Measurements from ENCODE around the gene CELSR3. TPM values are rescaled to one million over a fixed set of nuclear protein-coding genes. Genes with fewer than 3 reads are reported as not detected.

CELSR3 gene
- total RNA-seq, 1 experiment from 2014 or later: 23.9 TPM

DNA sequence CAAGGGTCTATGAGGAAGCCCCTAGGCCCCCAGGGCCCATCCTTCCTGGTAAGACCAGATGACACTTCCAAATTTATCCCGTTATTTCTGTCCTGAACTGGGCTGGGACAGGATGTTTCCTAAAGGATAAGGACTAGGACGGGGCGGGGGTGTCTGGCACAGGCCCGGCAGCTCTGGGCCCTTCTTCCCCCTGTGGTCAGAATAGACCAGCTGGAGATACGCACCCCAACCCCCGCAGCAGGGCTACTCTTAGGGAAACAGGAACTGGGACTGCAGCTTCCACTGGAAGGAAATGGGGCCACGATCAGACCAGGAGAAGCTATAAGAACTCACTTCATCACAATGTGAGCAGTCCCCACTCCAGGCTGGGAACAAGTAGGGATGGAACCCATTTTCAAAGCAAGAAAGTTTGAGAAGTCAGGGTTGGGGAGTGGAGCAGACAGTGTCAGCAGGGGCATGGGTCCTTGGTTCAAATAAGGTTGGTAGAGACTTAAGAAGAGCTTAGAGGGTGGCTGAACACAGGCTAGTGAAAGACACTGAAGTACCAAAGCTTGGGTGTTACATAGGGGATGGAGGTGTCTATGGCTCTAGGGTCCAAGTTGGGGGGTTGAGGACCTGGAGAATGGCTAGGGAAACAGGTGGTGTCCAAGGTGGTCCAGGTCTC, 21.9 kb upstream of the CELSR3 start:
- no peak overlapping the region for H2BK12ac ChIP-seq (ENCODE audit: insufficient read length, low read depth, low read length)
- no peak overlapping the region for H2BK20ac ChIP-seq (ENCODE audit: low read depth, low read length, poor library complexity, severe bottlenecking)
- Mint-ChIP-seq H3K9me3 (no peaks in the 10 kb centered on the region), H3K27ac (peak overlapping the region in 1 of 3 experiments; percentile 6; a peak in 1 of 7 replicates), H3K4me1 (peaks cover 17 to 21% of the 10 kb centered on the region in 2 experiments), H3K27me3 (ENCODE audit: low read depth) (no peaks in the 10 kb centered on the region; the same call in 1 of the 2 replicates), H3K36me3 (ENCODE audit: insufficient read depth in 1 of 3, low read depth in 3 of 3) (peaks cover 28 to 65% (median 53%) of the 10 kb centered on the region in 3 experiments; a peak in 6 of 7 replicates), H3K4me3 (peak overlapping the region; percentile 81 to 93)
- no peak overlapping the region for H4K5ac ChIP-seq (ENCODE audit: insufficient read length, low read depth, low read length)
- peaks cover 5% of the 10 kb centered on the region; the same call in 1 of the 2 replicates for H3K79me2 ChIP-seq (ENCODE audit: insufficient read depth, low read length)
- WGBS (ENCODE audit: extremely low coverage, insufficient read length, low lambda C conversion rate): no CpG with 5 or more reads among the region's 7 CpGs
- no peak overlapping the region for H3K14ac ChIP-seq (ENCODE audit: insufficient read depth, low read length)
- H2BK120ac ChIP-seq (ENCODE audit: low read depth, low read length, poor library complexity, severe bottlenecking): no peak overlapping the region
- no peak overlapping the region for H4K8ac ChIP-seq (replicated peaks; ENCODE audit: insufficient read length, low read depth, low read length)
- no peak overlapping the region for H2BK15ac ChIP-seq (ENCODE audit: low read depth, low read length)
- H2AFZ ChIP-seq (ENCODE audit: low read length): no peak overlapping the region
- no peak overlapping the region for H3K27ac ChIP-seq (ENCODE audit: insufficient read length, low read depth, low read length)
- H4K20me1 ChIP-seq (ENCODE audit: control insufficient read depth, insufficient read depth, insufficient read length): no peaks in the 10 kb centered on the region
- H3K9ac ChIP-seq (ENCODE audit: extremely low read depth, insufficient read length, low read length): no peak overlapping the region
- no peak overlapping the region for H3T11ph ChIP-seq (ENCODE audit: low read length)
- peak overlapping the region; percentile 58 for H3K4me2 ChIP-seq (ENCODE audit: insufficient read depth, insufficient read length, low read length)
- TF ChIP-seq, protein P1, sequence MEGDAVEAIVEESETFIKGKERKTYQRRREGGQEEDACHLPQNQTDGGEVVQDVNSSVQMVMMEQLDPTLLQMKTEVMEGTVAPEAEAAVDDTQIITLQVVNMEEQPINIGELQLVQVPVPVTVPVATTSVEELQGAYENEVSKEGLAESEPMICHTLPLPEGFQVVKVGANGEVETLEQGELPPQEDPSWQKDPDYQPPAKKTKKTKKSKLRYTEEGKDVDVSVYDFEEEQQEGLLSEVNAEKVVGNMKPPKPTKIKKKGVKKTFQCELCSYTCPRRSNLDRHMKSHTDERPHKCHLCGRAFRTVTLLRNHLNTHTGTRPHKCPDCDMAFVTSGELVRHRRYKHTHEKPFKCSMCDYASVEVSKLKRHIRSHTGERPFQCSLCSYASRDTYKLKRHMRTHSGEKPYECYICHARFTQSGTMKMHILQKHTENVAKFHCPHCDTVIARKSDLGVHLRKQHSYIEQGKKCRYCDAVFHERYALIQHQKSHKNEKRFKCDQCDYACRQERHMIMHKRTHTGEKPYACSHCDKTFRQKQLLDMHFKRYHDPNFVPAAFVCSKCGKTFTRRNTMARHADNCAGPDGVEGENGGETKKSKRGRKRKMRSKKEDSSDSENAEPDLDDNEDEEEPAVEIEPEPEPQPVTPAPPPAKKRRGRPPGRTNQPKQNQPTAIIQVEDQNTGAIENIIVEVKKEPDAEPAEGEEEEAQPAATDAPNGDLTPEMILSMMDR (conservative IDR thresholded peaks at IDR 0.05): no peak
- peaks cover 4% of the 10 kb centered on the region; the same call in 1 of the 2 replicates for H3K4me1 ChIP-seq (ENCODE audit: insufficient read depth, low read length)
- no peaks in the 10 kb centered on the region for H3K9me3 ChIP-seq (ENCODE audit: control insufficient read depth, low read depth, low read length)
- DNase-seq: no peak
- no peak overlapping the region for H4K91ac ChIP-seq (ENCODE audit: insufficient read length, low read depth, low read length)
- no peak overlapping the region for H3K56ac ChIP-seq (ENCODE audit: insufficient read length, low read depth, low read length)
- no peaks in the 10 kb centered on the region for H3K27me3 ChIP-seq (ENCODE audit: insufficient read depth, low read length)
- H2AK5ac ChIP-seq (ENCODE audit: insufficient read length, low read length): no peak overlapping the region
- peaks cover 8% of the 10 kb centered on the region for H3K23me2 ChIP-seq (ENCODE audit: insufficient read length, low read depth, low read length, poor library complexity, severe bottlenecking)
- H3K4ac ChIP-seq (ENCODE audit: low read depth, low read length): no peak overlapping the region
- H3K23ac ChIP-seq (ENCODE audit: insufficient read length, low read depth, low read length): no peak overlapping the region
- H3K18ac ChIP-seq (ENCODE audit: insufficient read length, low read depth, low read length): no peak overlapping the region
- H2BK5ac ChIP-seq (ENCODE audit: insufficient read length, low read length): no peak overlapping the region
- H3K79me1 ChIP-seq (ENCODE audit: insufficient read depth, low read depth, low read length, poor library complexity, severe bottlenecking): peaks cover 3% of the 10 kb centered on the region

Measured in H9 (cell line).